ENCODE measurements around the gene PRC1.

- TF ChIP-seq CTCF (optimal IDR thresholded peaks at IDR 0.05 in 1 of 3, IDR thresholded peaks at IDR 0.05 in 1 of 3, conservative IDR thresholded peaks at IDR 0.05 in 1 of 3; ENCODE audit: extremely low read depth in 1 of 3, insufficient read depth in 2 of 3, low read length in 3 of 3) (no peak), EZH2 (IDR thresholded peaks at IDR 0.05; ENCODE audit: low read length) (no peak)
Observed at GRCh38 chr15:90994059-90994416, 297 bp downstream of the PRC1 start.
